A673 (cell line): ENCODE results near the gene RBM5.

Experiments
- EZH2 ChIP-seq: fragments of 200-600 bp; sonication (generic); IDR thresholded peaks from 2 replicates; pipeline ENCODE4 v1.6.1; 2017; ENCODE audit warnings: borderline replicate concordance, low read depth, mild to moderate bottlenecking, mixed read lengths, antibody characterized with exemption, low read length; ENCODE audit not compliant: poor library complexity, severe bottlenecking
- TF ChIP-seq, protein P1 (sequence below): fragments of 300-800, 200-600 bp; sonication (generic); conservative IDR thresholded peaks from 2 replicates; pipeline ENCODE4 v1.5.1; 2017; ENCODE audit warnings: low read depth, mild to moderate bottlenecking, antibody characterized with exemption, low read length, moderate library complexity, mixed read lengths

DNA sequence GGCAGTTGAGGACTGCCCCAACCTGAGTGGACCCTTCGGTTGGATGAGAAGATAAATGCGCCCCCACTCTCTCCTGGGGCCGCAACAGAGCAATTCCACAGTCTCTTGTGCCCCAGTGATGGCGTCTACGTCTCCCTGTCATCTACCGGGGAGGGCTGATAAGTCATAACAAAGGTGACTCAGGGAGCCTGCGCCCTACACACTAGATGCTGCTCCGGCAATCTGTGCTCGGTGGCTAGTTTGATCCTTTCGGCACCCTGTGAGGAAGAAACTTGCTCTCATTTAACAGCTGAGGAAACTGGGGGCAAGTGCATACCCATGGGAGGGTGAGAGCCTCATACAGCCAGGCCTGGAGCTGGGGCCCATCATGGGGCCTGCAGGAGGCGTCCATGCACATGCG is 52.3 kb downstream of the RBM5 start:
- TF ChIP-seq, protein P1, sequence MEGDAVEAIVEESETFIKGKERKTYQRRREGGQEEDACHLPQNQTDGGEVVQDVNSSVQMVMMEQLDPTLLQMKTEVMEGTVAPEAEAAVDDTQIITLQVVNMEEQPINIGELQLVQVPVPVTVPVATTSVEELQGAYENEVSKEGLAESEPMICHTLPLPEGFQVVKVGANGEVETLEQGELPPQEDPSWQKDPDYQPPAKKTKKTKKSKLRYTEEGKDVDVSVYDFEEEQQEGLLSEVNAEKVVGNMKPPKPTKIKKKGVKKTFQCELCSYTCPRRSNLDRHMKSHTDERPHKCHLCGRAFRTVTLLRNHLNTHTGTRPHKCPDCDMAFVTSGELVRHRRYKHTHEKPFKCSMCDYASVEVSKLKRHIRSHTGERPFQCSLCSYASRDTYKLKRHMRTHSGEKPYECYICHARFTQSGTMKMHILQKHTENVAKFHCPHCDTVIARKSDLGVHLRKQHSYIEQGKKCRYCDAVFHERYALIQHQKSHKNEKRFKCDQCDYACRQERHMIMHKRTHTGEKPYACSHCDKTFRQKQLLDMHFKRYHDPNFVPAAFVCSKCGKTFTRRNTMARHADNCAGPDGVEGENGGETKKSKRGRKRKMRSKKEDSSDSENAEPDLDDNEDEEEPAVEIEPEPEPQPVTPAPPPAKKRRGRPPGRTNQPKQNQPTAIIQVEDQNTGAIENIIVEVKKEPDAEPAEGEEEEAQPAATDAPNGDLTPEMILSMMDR, result no peak
- TF ChIP-seq EZH2, result no peak
